HepG2 (cell line): ENCODE data around the gene ACSM5. TPM values are rescaled to one million over a fixed set of nuclear protein-coding genes. Genes with fewer than 3 reads are reported as not detected.

ENCODE experiments used
- ATF5 ChIP-seq: sonication (generic); formaldehyde crosslinking; IDR thresholded peaks from 2 replicates; pipeline ENCODE4 v1.4.0; 2020; ENCODE audit warnings: mild to moderate bottlenecking, low read depth, missing genetic modification reagents
- CBFB ChIP-seq: sonication (generic); formaldehyde crosslinking; IDR thresholded peaks from 2 replicates; pipeline ENCODE4 v1.4.0; 2020; ENCODE audit warnings: missing genetic modification reagents
- CHD2 ChIP-seq: IDR thresholded peaks from 2 replicates; pipeline ENCODE4 v1.6.1; 2011; ENCODE audit warnings: low read depth, low read length, improper control_type of control experiment
- FOSL2 ChIP-seq: sonication (generic); formaldehyde crosslinking; IDR thresholded peaks from 2 replicates; pipeline ENCODE4 v1.4.0; 2020; ENCODE audit warnings: missing genetic modification reagents
- JDP2 ChIP-seq: sonication (generic); formaldehyde crosslinking; IDR thresholded peaks from 2 replicates; pipeline ENCODE4 v1.8.1; 2022; ENCODE audit warnings: missing genetic modification reagents, borderline replicate concordance
- KAT8 ChIP-seq: IDR thresholded peaks from 2 replicates; pipeline ENCODE4 v1.6.1; 2016; ENCODE audit warnings: missing genetic modification reagents, missing compliant biosample characterization
- KLF15 ChIP-seq: sonication (generic); formaldehyde crosslinking; IDR thresholded peaks from 2 replicates; pipeline ENCODE4 v1.8.1; 2023; ENCODE audit warnings: borderline replicate concordance, mild to moderate bottlenecking, inconsistent platforms, missing genetic modification reagents, mixed read lengths
- MEIS1 ChIP-seq: sonication (generic); formaldehyde crosslinking; IDR thresholded peaks from 2 replicates; pipeline ENCODE4 v1.9.0; 2021; ENCODE audit warnings: mild to moderate bottlenecking, missing genetic modification reagents, moderate library complexity, borderline replicate concordance
- MTA1 ChIP-seq: sonication (generic); formaldehyde crosslinking; IDR thresholded peaks from 2 replicates; pipeline ENCODE4 v1.4.0; 2020; ENCODE audit warnings: missing genetic modification reagents, mild to moderate bottlenecking, borderline replicate concordance
- NR2C2 ChIP-seq: sonication (generic); formaldehyde crosslinking; IDR thresholded peaks from 2 replicates; pipeline ENCODE4 v1.4.0; 2020; ENCODE audit warnings: missing genetic modification reagents, mild to moderate bottlenecking, moderate library complexity, borderline replicate concordance
- PHB2 ChIP-seq: fragments of 450-650 bp; IDR thresholded peaks from 2 replicates; pipeline ENCODE4 v1.6.1; 2018; ENCODE audit not compliant: partially characterized antibody
- SMAD3 ChIP-seq: sonication (generic); formaldehyde crosslinking; IDR thresholded peaks from 2 replicates; pipeline ENCODE4 v1.4.0; 2020; ENCODE audit warnings: missing genetic modification reagents
- YY1 ChIP-seq: IDR thresholded peaks from 2 replicates; pipeline ENCODE4 v1.6.1; 2011; ENCODE audit warnings: low read length, low read depth, moderate library complexity, mild to moderate bottlenecking; ENCODE audit not compliant: insufficient read depth, insufficient replicate concordance
- ZBTB21 ChIP-seq: sonication (generic); formaldehyde crosslinking; IDR thresholded peaks from 2 replicates; pipeline ENCODE4 v1.4.0; 2020; ENCODE audit warnings: missing genetic modification reagents
- ZFP36L1 ChIP-seq: sonication (generic); formaldehyde crosslinking; IDR thresholded peaks from 2 replicates; pipeline ENCODE4 v1.8.0; 2022; ENCODE audit warnings: mild to moderate bottlenecking, missing genetic modification reagents, moderate library complexity
- ZNF224 ChIP-seq: sonication (generic); formaldehyde crosslinking; IDR thresholded peaks from 2 replicates; pipeline ENCODE4 v1.5.0; 2020; ENCODE audit warnings: mild to moderate bottlenecking, missing genetic modification reagents
- ZNF292 ChIP-seq: sonication (generic); formaldehyde crosslinking; IDR thresholded peaks from 2 replicates; pipeline ENCODE4 v1.8.1; 2022; ENCODE audit warnings: mild to moderate bottlenecking, low read depth, missing genetic modification reagents, borderline replicate concordance
- ZNF333 ChIP-seq: sonication (generic); formaldehyde crosslinking; IDR thresholded peaks from 2 replicates; pipeline ENCODE4 v1.4.0; 2020; ENCODE audit warnings: mild to moderate bottlenecking, missing genetic modification reagents, borderline replicate concordance
- ZNF382 ChIP-seq: sonication (generic); formaldehyde crosslinking; IDR thresholded peaks from 2 replicates; pipeline ENCODE4 v1.5.0; 2020; ENCODE audit warnings: missing genetic modification reagents, mild to moderate bottlenecking, borderline replicate concordance
- ZNF567 ChIP-seq: sonication (generic); formaldehyde crosslinking; IDR thresholded peaks from 2 replicates; pipeline ENCODE4 v1.8.1; 2023; ENCODE audit warnings: mild to moderate bottlenecking, missing genetic modification reagents, borderline replicate concordance
- ZNF780A ChIP-seq: sonication (generic); formaldehyde crosslinking; IDR thresholded peaks from 2 replicates; pipeline ENCODE4 v1.8.0; 2022; ENCODE audit warnings: mild to moderate bottlenecking, missing genetic modification reagents, moderate library complexity
- ZNF792 ChIP-seq: IDR thresholded peaks from 2 replicates; pipeline ENCODE4 v1.6.1; 2016
- polyA plus RNA-seq, 8 experiments: library from polyadenylated mRNA; depleted of rRNA in 3 of 8; stranded (reverse) in 7 of 8; unstranded in 1 of 8; fragments of >200 nt; fragmentation: Illumina TruSeq in 4 of 8; extraction: Trizol in 4 of 8; gene quantifications; 2 replicates each; pipeline versions ENCODE4 v1.2.1 to v1.2.3, GENCODE V29; 2011 to 2016; ENCODE audit warnings: low read depth in 4 of 8, missing spikeins in 1 of 8, mixed read lengths in 1 of 8; ENCODE audit not compliant: insufficient read depth in 1 of 8
- total RNA-seq, 5 experiments: library from RNA; depleted of rRNA; stranded (reverse); fragments of >200 nt; fragmentation: Illumina TruSeq; extraction: Trizol; gene quantifications; 2 replicates each; pipeline ENCODE4 v1.2.3, GENCODE V29; 2016; ENCODE audit warnings: low read depth in 1 of 5
- TF ChIP-seq, protein P1 (sequence below): sonication (generic); formaldehyde crosslinking; IDR thresholded peaks from 2 replicates; pipeline ENCODE4 v1.5.0; 2020; ENCODE audit warnings: mild to moderate bottlenecking, missing genetic modification reagents
- TF ChIP-seq, protein P2 (sequence below): IDR thresholded peaks from 2 replicates; pipeline ENCODE4 v1.6.1; 2016

Gene ACSM5
- total and polyA plus RNA-seq, 2 of the 13 experiments (the other 11 are each of a cell fraction or from before 2014, with no cell fraction given), result 9.1 to 15.0 TPM

- TF ChIP-seq ZNF382 (no peak), CBFB (CRISPR knock-in tag) (no peak), MTA1 (CRISPR knock-in tag) (0 out of 2 replicates have a peak, but pooled peaks have one; percentile 18), FOSL2 (CRISPR knock-in tag) (peak; percentile 47), ZNF292 (peak; percentile 89), YY1 (no peak), KLF15 (CRISPR knock-in tag) (no peak), ZNF333 (CRISPR knock-in tag) (no peak), KAT8 (CRISPR knock-in tag) (0 out of 2 replicates have a peak, but pooled peaks have one; percentile 29), ZNF567 (no peak), ZNF792 (CRISPR knock-in tag) (no peak; the same call in 1 of the 2 replicates), SMAD3 (0 out of 2 replicates have a peak, but pooled peaks have one; percentile 10), CHD2 (no peak), ZNF780A (CRISPR knock-in tag) (no peak), ATF5 (no peak), MEIS1 (no peak), ZFP36L1 (no peak), ZNF224 (CRISPR knock-in tag) (no peak), PHB2 (no peak), JDP2 (CRISPR knock-in tag) (no peak), ZBTB21 (CRISPR knock-in tag) (0 out of 2 replicates have a peak, but pooled peaks have one; percentile 40), NR2C2 (CRISPR knock-in tag) (0 out of 2 replicates have a peak, but pooled peaks have one; percentile 54)
- TF ChIP-seq, protein P1, sequence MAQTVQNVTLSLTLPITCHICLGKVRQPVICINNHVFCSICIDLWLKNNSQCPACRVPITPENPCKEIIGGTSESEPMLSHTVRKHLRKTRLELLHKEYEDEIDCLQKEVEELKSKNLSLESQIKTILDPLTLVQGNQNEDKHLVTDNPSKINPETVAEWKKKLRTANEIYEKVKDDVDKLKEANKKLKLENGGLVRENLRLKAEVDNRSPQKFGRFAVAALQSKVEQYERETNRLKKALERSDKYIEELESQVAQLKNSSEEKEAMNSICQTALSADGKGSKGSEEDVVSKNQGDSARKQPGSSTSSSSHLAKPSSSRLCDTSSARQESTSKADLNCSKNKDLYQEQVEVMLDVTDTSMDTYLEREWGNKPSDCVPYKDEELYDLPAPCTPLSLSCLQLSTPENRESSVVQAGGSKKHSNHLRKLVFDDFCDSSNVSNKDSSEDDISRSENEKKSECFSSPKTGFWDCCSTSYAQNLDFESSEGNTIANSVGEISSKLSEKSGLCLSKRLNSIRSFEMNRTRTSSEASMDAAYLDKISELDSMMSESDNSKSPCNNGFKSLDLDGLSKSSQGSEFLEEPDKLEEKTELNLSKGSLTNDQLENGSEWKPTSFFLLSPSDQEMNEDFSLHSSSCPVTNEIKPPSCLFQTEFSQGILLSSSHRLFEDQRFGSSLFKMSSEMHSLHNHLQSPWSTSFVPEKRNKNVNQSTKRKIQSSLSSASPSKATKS (CRISPR knock-in tag), result no peak
- TF ChIP-seq, protein P2, sequence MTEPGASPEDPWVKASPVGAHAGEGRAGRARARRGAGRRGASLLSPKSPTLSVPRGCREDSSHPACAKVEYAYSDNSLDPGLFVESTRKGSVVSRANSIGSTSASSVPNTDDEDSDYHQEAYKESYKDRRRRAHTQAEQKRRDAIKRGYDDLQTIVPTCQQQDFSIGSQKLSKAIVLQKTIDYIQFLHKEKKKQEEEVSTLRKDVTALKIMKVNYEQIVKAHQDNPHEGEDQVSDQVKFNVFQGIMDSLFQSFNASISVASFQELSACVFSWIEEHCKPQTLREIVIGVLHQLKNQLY, result no peak
These were observed 11.8 kb upstream of the ACSM5 start (continued) for GRCh38 chr16:20397468-20398074.
